ENCODE measurements around the gene PCBP3.

The PCBP3 gene

GRCh38 chr21:45819478-45820170, 176.1 kb downstream of the PCBP3 start:
- no peak overlapping the region for H3K27ac ChIP-seq
- no peak for DNase-seq (ENCODE audit: low read depth, low spot score)

- no peak for DNase-seq (ENCODE audit: low read depth, low spot score)
- H3K27ac ChIP-seq, result no peak overlapping the region
These were observed 176.9 kb downstream of the PCBP3 start for GRCh38 chr21:45820171-45821091.

- no peak for DNase-seq (ENCODE audit: low read depth, low spot score)
- H3K27ac ChIP-seq, result no peak overlapping the region
These were observed 177.9 kb downstream of the PCBP3 start for GRCh38 chr21:45821315-45821962.

GRCh38 chr21:45821998-45822397, 178.5 kb downstream of the PCBP3 start:
- H3K27ac ChIP-seq, result no peak overlapping the region
- no peak for DNase-seq (ENCODE audit: low read depth, low spot score)

- no peak overlapping the region for H3K27ac ChIP-seq
- DNase-seq (ENCODE audit: low read depth, low spot score), result no peak
These were observed 179.0 kb downstream of the PCBP3 start for GRCh38 chr21:45822429-45823099.

GRCh38 chr21:45823100-45823681, 179.7 kb downstream of the PCBP3 start:
- no peak for DNase-seq (ENCODE audit: low read depth, low spot score)

GRCh38 chr21:45824546-45825215, 181.2 kb downstream of the PCBP3 start:
- no peak overlapping the region for H3K27ac ChIP-seq
- no peak for DNase-seq (ENCODE audit: low read depth, low spot score)

More at GRCh38 chr21:45823100-45823681, 179.7 kb downstream of the PCBP3 start:
- no peak overlapping the region for H3K27ac ChIP-seq

GRCh38 chr21:45825219-45825618, 181.7 kb downstream of the PCBP3 start:
- H3K27ac ChIP-seq, result no peak overlapping the region
- no peak for DNase-seq (ENCODE audit: low read depth, low spot score)

GRCh38 chr21:45826676-45827301, 183.3 kb downstream of the PCBP3 start:
- no peak overlapping the region for H3K27ac ChIP-seq

GRCh38 chr21:45827302-45827692, 183.8 kb downstream of the PCBP3 start:
- H3K27ac ChIP-seq, result no peak overlapping the region
- DNase-seq (ENCODE audit: low read depth, low spot score), result no peak

More at GRCh38 chr21:45826676-45827301, 183.3 kb downstream of the PCBP3 start:
- DNase-seq (ENCODE audit: low read depth, low spot score), result no peak

GRCh38 chr21:45827881-45828579, 184.5 kb downstream of the PCBP3 start:
- DNase-seq (ENCODE audit: low read depth, low spot score), result no peak
- H3K27ac ChIP-seq, result no peak overlapping the region

GRCh38 chr21:45828580-45829570, 185.3 kb downstream of the PCBP3 start:
- DNase-seq (ENCODE audit: low read depth, low spot score), result no peak
- no peak overlapping the region for H3K27ac ChIP-seq

GRCh38 chr21:45829668-45830067, 186.1 kb downstream of the PCBP3 start:
- no peak for DNase-seq (ENCODE audit: low read depth, low spot score)
- H3K27ac ChIP-seq, result no peak overlapping the region

- no peak for DNase-seq (ENCODE audit: low read depth, low spot score)
- no peak overlapping the region for H3K27ac ChIP-seq
These were observed 186.7 kb downstream of the PCBP3 start for GRCh38 chr21:45830221-45830640.

GRCh38 chr21:45830720-45831366, 187.3 kb downstream of the PCBP3 start:
- no peak for DNase-seq (ENCODE audit: low read depth, low spot score)
- no peak overlapping the region for H3K27ac ChIP-seq

GRCh38 chr21:45831991-45832740, 188.6 kb downstream of the PCBP3 start:
- H3K27ac ChIP-seq, result no peak overlapping the region
- no peak for DNase-seq (ENCODE audit: low read depth, low spot score)

Data from epithelial cell of prostate (primary cell).